Measurements from ENCODE around the gene PACS2. TPM values are rescaled to one million over a fixed set of nuclear protein-coding genes. Genes with fewer than 3 reads are reported as not detected.
"Not testable (repeated sequence)": the region's sequence is repeated elsewhere in the genome, so short reads cannot be mapped to it uniquely, and the experiment has no call there.

The PACS2 gene
- total RNA-seq, 1 experiment from 2014 or later = 62.0 TPM

DNA sequence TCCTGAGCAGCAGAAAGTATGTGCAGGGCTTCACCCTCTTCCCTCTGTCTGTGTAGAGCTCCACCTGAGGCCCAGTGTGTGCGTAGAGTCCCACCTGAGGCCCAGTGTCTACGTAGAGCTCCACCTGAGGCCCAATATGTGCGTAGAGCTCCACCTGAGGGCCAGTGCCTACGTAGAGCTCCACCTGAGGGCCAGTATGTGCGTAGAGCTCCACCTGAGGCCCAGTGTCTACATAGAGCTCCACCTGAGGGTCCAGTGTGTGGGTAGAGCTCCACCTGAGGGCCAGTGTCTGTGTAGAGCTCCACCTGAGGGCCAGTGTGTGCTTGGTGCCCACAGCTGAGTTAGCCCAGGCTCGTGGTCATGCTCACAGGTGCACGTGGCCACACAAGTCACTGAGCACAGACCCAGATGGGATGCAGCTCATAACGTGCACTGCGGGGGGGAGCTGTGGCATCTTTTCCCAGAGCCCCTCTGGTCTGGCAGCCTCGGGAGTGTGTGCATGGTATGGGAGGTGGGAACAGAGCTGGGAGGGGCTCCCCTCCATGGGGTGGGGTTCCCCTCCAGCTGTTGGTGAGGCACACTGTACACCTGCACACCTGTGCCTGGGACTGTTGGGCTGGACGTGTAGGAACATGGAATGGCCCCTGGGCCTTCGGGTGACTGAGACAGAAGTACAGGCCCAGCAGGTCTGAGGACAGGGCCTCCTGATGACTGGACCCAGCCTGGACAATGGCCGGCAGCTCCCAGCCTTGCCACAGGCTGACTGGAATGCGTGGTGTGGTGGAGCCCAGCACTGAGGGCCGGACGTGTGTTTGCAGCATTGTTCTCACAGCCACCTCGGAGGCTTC is 20.1 kb downstream of the PACS2 start:
- Histone ChIP-seq H3K27ac (ENCODE audit: low read length) (no peak overlapping the region), H3K9me2 (replicated peaks; ENCODE audit: low read length) (no peaks in the 10 kb centered on the region), H3K4me2 (ENCODE audit: low read length) (no peak overlapping the region), H3K36me3 (ENCODE audit: low read depth, low read length) (no peaks in the 10 kb centered on the region), H2AFZ (ENCODE audit: low read length) (no peak overlapping the region), H3K79me2 (ENCODE audit: low read length) (peaks cover 33% of the 10 kb centered on the region; the same call in 1 of the 2 replicates), H3K27me3 (ENCODE audit: low read length) (no peaks in the 10 kb centered on the region), H3K4me1 (ENCODE audit: insufficient read depth, low read length) (peaks cover 4% of the 10 kb centered on the region; the same call in 1 of the 2 replicates), H3K9me3 (ENCODE audit: low read length) (no peaks in the 10 kb centered on the region), H3K9ac (ENCODE audit: low read length) (no peak overlapping the region), H3K4me3 (ENCODE audit: low read length) (no peak overlapping the region), H3F3A (ENCODE audit: low read length, unreplicated experiment) (no peaks in the 10 kb centered on the region), H4K20me1 (ENCODE audit: low read length) (no peaks in the 10 kb centered on the region; the same call in 1 of the 2 replicates)
- CTCF ChIA-PET = interaction anchor here (0.5 to 1.2 kb wide), 2 partner anchors 16 to 32 kb away, joined by 3 to 5 read pairs; no protein-coding TSS in a partner anchor
- intact Hi-C loops (cut with micrococcal nuclease) = no loop called here
- no peak for DNase-seq
- POLR2A ChIA-PET (ENCODE audit: unreplicated experiment) = no interaction called here
- peak; percentile 33; the same call in 1 of the 2 replicates for ATAC-seq
- BruUV-seq (replicated peaks) = no TSS peak
- no peak for TF ChIP-seq EZH2 (IDR thresholded peaks at IDR 0.05; ENCODE audit: low read length, unreplicated experiment)
- TF ChIP-seq, protein P1, sequence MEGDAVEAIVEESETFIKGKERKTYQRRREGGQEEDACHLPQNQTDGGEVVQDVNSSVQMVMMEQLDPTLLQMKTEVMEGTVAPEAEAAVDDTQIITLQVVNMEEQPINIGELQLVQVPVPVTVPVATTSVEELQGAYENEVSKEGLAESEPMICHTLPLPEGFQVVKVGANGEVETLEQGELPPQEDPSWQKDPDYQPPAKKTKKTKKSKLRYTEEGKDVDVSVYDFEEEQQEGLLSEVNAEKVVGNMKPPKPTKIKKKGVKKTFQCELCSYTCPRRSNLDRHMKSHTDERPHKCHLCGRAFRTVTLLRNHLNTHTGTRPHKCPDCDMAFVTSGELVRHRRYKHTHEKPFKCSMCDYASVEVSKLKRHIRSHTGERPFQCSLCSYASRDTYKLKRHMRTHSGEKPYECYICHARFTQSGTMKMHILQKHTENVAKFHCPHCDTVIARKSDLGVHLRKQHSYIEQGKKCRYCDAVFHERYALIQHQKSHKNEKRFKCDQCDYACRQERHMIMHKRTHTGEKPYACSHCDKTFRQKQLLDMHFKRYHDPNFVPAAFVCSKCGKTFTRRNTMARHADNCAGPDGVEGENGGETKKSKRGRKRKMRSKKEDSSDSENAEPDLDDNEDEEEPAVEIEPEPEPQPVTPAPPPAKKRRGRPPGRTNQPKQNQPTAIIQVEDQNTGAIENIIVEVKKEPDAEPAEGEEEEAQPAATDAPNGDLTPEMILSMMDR (conservative IDR thresholded peaks at IDR 0.05; ENCODE audit: low read depth, low read length) = no peak; the same call in 1 of the 2 replicates
- TF ChIP-seq EZH2phosphoT487 (IDR thresholded peaks at IDR 0.05; ENCODE audit: borderline replicate concordance, low read length) = no peak

DNA sequence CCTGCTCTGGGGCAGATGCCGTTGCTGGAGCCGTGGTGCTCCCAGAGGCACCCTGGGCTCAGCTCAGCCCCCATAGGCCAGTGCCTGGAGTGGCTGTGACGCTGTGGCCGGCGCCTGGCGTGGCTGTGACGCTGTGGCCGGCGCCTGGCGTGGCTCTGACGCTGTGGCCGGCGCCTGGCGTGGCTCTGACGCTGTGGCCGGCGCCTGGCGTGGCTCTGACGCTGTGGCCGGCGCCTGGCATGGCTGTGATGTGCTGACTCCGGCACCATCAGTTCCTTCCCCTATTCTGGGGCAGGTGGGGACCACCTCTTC is 20.6 kb downstream of the PACS2 start:
- H3K9me2 ChIP-seq (replicated peaks; ENCODE audit: low read length); H3F3A ChIP-seq (ENCODE audit: low read length, unreplicated experiment); H3K9ac ChIP-seq (ENCODE audit: low read length); H3K27me3 ChIP-seq (ENCODE audit: low read length); H3K9me3 ChIP-seq (ENCODE audit: low read length); H4K20me1 ChIP-seq (ENCODE audit: low read length); H3K27ac ChIP-seq (ENCODE audit: low read length); DNase-seq; H3K4me2 ChIP-seq (ENCODE audit: low read length); H3K4me1 ChIP-seq (ENCODE audit: insufficient read depth, low read length); intact Hi-C loops (cut with micrococcal nuclease); H3K36me3 ChIP-seq (ENCODE audit: low read depth, low read length); POLR2A ChIA-PET (ENCODE audit: unreplicated experiment); H2AFZ ChIP-seq (ENCODE audit: low read length); CTCF ChIA-PET; H3K4me3 ChIP-seq (ENCODE audit: low read length); ATAC-seq; BruUV-seq (replicated peaks): not testable (repeated sequence)
- peaks cover 30% of the 10 kb centered on the region; the same call in 1 of the 2 replicates for H3K79me2 ChIP-seq (ENCODE audit: low read length)

DNA sequence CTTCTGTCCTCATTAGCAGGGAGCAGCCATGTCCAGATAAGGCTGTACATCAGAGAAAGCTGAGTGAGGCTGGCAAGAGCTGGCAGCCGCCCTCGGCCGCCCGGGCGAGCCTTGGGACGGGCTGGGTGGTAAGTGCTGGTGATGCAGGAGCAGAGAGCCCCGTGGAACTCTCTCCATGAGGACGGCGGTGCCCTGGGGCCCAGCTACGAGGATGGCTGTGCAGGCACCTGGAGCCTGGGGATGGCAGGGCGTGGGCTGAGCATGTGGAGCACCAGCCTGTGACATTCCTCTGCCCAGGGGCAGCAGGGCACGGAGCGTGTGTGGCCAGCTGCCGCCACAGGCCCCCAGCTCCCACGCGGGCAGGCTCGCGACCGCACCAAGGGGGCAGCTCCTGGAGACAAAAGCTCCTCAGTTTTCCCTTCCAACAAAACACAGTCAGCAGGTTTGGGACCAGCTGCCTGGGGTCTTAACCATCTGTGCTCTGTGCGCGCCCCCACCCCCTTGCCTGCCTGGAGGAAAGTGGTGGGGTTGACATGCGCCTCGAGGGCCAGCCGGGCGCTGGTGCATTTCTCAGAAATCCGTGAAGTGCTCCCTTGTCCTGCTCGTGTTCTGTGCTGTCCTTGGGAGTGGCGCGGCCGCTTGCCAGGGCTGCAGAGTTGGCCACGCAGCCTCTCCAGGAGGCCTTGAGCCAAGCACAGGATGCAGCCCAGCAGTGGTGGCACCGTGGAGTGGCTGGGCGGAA is 21.4 kb downstream of the PACS2 start:
- no peaks in the 10 kb centered on the region for H3K4me1 ChIP-seq (ENCODE audit: insufficient read depth, low read length)
- CTCF ChIA-PET = no interaction called here
- peaks cover 30% of the 10 kb centered on the region; the same call in 1 of the 2 replicates for H3K79me2 ChIP-seq (ENCODE audit: low read length)
- H3K9ac ChIP-seq (ENCODE audit: low read length) = no peak overlapping the region
- POLR2A ChIA-PET (ENCODE audit: unreplicated experiment) = no interaction called here
- no peak for TF ChIP-seq EZH2phosphoT487 (IDR thresholded peaks at IDR 0.05; ENCODE audit: borderline replicate concordance, low read length)
- no peak for TF ChIP-seq EZH2 (IDR thresholded peaks at IDR 0.05; ENCODE audit: low read length, unreplicated experiment)
- TF ChIP-seq, protein P1 (conservative IDR thresholded peaks at IDR 0.05; ENCODE audit: low read depth, low read length) = no peak
- H3F3A ChIP-seq (ENCODE audit: low read length, unreplicated experiment) = no peaks in the 10 kb centered on the region
- no peak overlapping the region for H3K4me3 ChIP-seq (ENCODE audit: low read length)
- intact Hi-C loops (cut with micrococcal nuclease) = no loop called here
- H3K9me2 ChIP-seq (replicated peaks; ENCODE audit: low read length) = no peaks in the 10 kb centered on the region
- H4K20me1 ChIP-seq (ENCODE audit: low read length) = no peaks in the 10 kb centered on the region; the same call in 1 of the 2 replicates
- BruUV-seq (replicated peaks) = no TSS peak
- no peaks in the 10 kb centered on the region for H3K9me3 ChIP-seq (ENCODE audit: low read length)
- DNase-seq (no peak), ATAC-seq (no peak)
- no peaks in the 10 kb centered on the region for H3K36me3 ChIP-seq (ENCODE audit: low read depth, low read length)
- H3K27me3 ChIP-seq (ENCODE audit: low read length) = no peaks in the 10 kb centered on the region
- no peak overlapping the region for H3K4me2 ChIP-seq (ENCODE audit: low read length)
- H2AFZ ChIP-seq (ENCODE audit: low read length) = no peak overlapping the region
- no peak overlapping the region for H3K27ac ChIP-seq (ENCODE audit: low read length)
